ENCODE data around the gene FKBP1B.
"Not testable (repeated sequence)": the region's sequence is repeated elsewhere in the genome, so short reads cannot be mapped to it uniquely, and the experiment has no call there.

Gene FKBP1B

GRCh38 chr2:24104110-24104650 is 54.6 kb downstream of the FKBP1B start:
- intact Hi-C loops (cut with DNase I; ENCODE audit: low total_unique reads) = no loop called here
- Histone ChIP-seq H3K4me1 (no peaks in the 10 kb centered on the region), H3K9me3 (peaks cover 0 to 4% (median 0%) of the 10 kb centered on the region in 3 donors), H3K4me3 (no peak overlapping the region), H3K27ac (no peak overlapping the region), H3K36me3 (peaks cover 0 to 18% (median 13%) of the 10 kb centered on the region in 3 donors), H3K27me3 (no peaks in the 10 kb centered on the region)
- DNase-seq = no peak
- no peak for TF ChIP-seq CTCF (IDR thresholded peaks at IDR 0.05)

- DNase-seq = no peak
- no peaks in the 10 kb centered on the region for H3K27me3 ChIP-seq
- intact Hi-C loops (cut with DNase I; ENCODE audit: low total_unique reads) = no loop called here
- no peak overlapping the region for H3K27ac ChIP-seq
- peaks cover 0 to 4% (median 0%) of the 10 kb centered on the region in 3 donors for H3K9me3 ChIP-seq
- H3K4me3 ChIP-seq = no peak overlapping the region
- H3K36me3 ChIP-seq = peaks cover 0 to 18% (median 13%) of the 10 kb centered on the region in 3 donors
- no peak for TF ChIP-seq CTCF (IDR thresholded peaks at IDR 0.05)
- H3K4me1 ChIP-seq = no peaks in the 10 kb centered on the region
These were observed 55.4 kb downstream of the FKBP1B start for GRCh38 chr2:24104906-24105305.

GRCh38 chr2:24105816-24106215 is 56.3 kb downstream of the FKBP1B start:
- H3K4me1 ChIP-seq = no peaks in the 10 kb centered on the region
- no peak overlapping the region for H3K4me3 ChIP-seq
- H3K27ac ChIP-seq = no peak overlapping the region
- H3K27me3 ChIP-seq = no peaks in the 10 kb centered on the region
- DNase-seq = no peak
- peaks cover 0 to 18% (median 13%) of the 10 kb centered on the region in 3 donors for H3K36me3 ChIP-seq
- H3K9me3 ChIP-seq = peaks cover 0 to 3% (median 0%) of the 10 kb centered on the region in 3 donors
- no peak for TF ChIP-seq CTCF (IDR thresholded peaks at IDR 0.05)
- intact Hi-C loops (cut with DNase I; ENCODE audit: low total_unique reads) = no loop called here

DNA sequence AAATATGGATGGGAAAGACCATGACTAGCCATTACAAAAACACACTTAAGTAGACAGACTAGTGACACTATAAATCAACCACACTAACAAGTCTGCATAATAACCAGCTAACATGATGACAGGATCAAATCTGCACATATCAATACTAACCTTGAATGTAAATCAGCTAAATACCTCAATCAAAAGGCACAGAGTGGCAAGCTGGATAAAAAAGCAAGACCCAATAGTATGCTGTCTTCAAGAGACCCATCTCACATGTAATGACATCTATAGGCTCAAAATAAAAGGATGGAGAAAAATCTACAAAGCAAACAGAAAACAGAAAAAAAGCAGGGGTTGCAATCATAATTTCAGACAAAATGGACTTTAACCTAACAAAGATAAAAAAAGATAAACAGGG is 57.2 kb downstream of the FKBP1B start:
- H3K4me1 ChIP-seq = no peaks in the 10 kb centered on the region
- intact Hi-C loops (cut with DNase I; ENCODE audit: low total_unique reads) = no loop called here
- DNase-seq = no peak
- H3K27ac ChIP-seq = no peak overlapping the region
- H3K9me3 ChIP-seq = no peaks in the 10 kb centered on the region
- H3K4me3 ChIP-seq = no peak overlapping the region
- peaks cover 0 to 18% (median 13%) of the 10 kb centered on the region in 3 donors for H3K36me3 ChIP-seq
- no peak for TF ChIP-seq CTCF (IDR thresholded peaks at IDR 0.05)
- no peaks in the 10 kb centered on the region for H3K27me3 ChIP-seq

- Histone ChIP-seq H3K4me3 (no peak overlapping the region), H3K4me1 (no peaks in the 10 kb centered on the region), H3K9me3 (no peaks in the 10 kb centered on the region), H3K27ac (no peak overlapping the region), H3K36me3 (peaks cover 0 to 15% (median 13%) of the 10 kb centered on the region in 3 donors), H3K27me3 (no peaks in the 10 kb centered on the region)
- intact Hi-C loops (cut with DNase I; ENCODE audit: low total_unique reads) = no loop called here
- no peak for TF ChIP-seq CTCF (IDR thresholded peaks at IDR 0.05)
- DNase-seq = no peak
These were observed 57.8 kb downstream of the FKBP1B start for GRCh38 chr2:24107336-24107735.

DNA sequence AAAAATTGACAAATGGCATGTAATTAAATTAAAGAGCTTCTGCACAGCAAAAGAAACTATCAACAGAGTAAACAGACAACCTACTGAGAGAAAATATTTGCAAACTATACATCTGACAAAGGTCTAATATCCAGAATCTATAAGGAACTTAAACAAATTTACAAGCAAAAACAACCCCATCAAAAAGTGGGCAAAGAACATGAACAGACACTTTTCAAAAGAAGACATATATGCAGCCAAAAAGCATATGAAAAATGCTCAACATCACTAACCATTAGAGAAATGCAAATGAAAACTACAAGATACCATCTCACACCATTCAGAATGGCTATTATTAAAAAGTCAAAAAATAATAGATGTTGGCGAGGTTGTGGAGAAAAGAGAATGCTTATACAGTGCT is 59.9 kb downstream of the FKBP1B start:
- H3K4me1 ChIP-seq; H3K36me3 ChIP-seq; DNase-seq; intact Hi-C loops (cut with DNase I; ENCODE audit: low total_unique reads); H3K27ac ChIP-seq; H3K9me3 ChIP-seq; H3K27me3 ChIP-seq; H3K4me3 ChIP-seq: not testable (repeated sequence)

Measured in tibial artery (tissue), 4 donors.